GM10266 (cell line): ENCODE data around the gene KIAA1210.
"Not testable (repeated sequence)": the region's sequence is repeated elsewhere in the genome, so short reads cannot be mapped to it uniquely, and the experiment has no call there.

ENCODE experiments used
- DNase-seq: peaks from one replicate; pipeline ENCODE4 v3.0.0; 2012; ENCODE audit errors: extremely low spot score
- CTCF ChIP-seq: IDR thresholded peaks from 2 replicates; pipeline ENCODE4 v1.5.1; 2012; ENCODE audit warnings: mild to moderate bottlenecking, low read depth; ENCODE audit not compliant: control insufficient read depth, insufficient read depth; ENCODE audit errors: missing control alignments

KIAA1210 gene

GRCh38 chrX:119042040-119042439 is 85.6 kb downstream of the KIAA1210 start:
- DNase-seq = no peak
- no peak for TF ChIP-seq CTCF

DNA sequence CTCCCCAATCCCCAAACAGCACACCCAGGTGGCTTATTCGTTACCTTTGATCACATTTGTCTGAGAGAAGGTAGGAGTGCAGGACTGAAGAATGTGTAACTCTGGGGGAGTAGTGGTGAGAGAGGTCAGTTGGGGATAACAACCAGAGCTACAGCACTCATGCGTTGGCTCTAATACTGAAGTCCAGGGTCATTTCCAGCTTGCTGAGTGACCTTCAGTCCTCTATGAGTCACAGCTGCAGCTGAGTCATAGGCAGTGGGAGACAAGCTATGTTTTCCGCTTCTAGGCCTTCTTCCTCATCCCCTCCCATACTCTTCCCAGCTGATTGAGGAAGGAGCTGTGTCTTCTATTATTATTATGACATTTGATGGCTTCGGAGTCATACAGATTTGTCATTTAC is 86.4 kb downstream of the KIAA1210 start:
- DNase-seq = no peak
- no peak for TF ChIP-seq CTCF

DNA sequence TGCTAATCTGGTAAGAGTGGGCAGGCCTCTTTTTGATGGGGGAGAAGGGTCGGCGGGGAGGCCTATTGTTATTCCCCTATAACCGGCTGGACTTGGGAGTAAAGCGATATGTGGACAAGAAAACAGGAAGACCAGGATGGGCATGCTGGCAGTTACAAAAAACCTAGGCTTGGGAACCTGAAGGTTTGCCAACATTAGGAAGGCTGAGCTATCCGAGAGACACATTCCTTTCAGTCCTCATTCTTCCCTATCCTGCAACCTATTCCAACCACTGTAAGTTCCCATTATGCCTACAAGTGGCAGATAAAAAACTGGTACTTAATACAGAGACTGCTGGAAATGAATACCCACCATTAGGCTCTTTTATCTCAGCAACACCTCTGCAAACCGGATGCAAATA is 87.2 kb downstream of the KIAA1210 start:
- no peak for TF ChIP-seq CTCF

DNA sequence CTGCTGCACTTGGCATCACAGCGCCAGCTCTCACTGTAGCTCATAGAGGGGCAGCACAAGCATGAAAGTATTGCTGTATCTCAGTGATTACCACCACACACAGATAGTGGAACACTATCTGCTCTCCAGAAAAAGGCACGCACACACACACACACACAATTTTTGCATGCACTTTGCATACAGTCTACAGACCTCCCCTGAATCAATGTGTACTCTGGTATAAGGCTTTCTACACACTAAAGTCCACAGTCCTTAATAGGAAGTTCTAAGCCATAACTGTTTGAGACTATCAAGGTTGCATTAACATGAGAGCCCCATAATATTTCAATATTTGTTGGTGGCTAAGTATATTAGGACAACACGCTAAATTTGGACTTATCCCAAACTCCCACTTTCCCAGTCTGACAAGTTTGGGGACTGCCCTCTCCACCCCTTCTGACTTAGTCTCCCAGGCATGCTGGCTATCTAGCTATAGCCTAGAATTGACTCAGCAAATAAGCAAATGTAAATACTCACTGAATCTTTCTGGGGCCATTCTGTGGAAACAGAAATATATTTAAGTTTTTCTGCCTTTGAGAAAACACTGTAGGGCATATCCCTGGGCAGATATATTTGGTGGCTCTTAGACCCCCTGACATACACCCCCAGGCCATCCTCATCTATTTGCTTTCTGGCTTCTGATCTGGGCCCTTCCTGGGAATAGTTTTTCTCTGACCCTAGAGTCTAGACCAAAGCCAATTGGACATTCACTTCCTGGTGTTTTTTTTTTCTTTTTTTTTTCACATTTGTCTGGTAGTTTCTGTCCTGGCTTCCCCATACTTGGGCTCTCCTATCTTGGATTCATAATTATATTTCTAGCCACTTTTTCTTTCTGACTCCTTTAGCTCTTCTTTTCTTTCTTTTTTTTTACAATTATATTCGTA is 91.2 kb downstream of the KIAA1210 start:
- no peak for DNase-seq
- no peak for TF ChIP-seq CTCF

More for the DNA sequence above, 87.2 kb downstream of the KIAA1210 start:
- DNase-seq = no peak

- TF ChIP-seq CTCF = no peak
- DNase-seq = no peak
Observed at GRCh38 chrX:119030990-119031389, 96.6 kb downstream of the KIAA1210 start.

GRCh38 chrX:119029656-119030055 is 98.0 kb downstream of the KIAA1210 start:
- DNase-seq = not testable (repeated sequence)

GRCh38 chrX:119028733-119029330 is 98.8 kb downstream of the KIAA1210 start:
- DNase-seq = no peak
- TF ChIP-seq CTCF = no peak
